ENCODE results near the gene PPP2R2C.

Gene PPP2R2C

DNA sequence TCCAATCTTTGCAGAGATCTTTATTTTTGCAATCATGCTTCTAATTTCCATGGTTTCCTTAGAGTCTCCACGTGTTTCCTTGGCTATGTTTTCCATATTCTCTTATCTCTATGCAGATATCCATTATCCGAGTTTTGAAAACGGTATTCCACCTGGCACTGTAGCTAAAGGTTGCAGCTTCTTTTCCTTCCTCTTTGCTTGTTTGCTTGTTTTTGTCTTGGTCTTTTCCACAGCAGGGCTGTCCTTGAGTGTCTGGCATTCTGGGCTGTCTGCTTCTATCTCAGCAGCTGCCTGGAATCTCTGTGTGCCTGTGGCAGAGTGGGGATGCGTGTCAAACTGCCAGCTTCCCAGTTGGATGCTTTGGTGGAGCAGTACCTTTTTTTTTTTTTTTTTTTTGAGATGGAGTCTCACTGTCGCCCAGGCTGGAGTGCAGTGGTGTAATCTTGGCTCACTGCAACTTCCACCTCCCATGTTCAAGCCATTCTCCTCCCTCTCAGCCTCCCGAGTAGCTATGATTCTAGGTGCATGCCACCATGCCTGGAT lies 155.9 kb downstream of the PPP2R2C start:
- in situ Hi-C loops (cut with MboI; ENCODE audit: low sequenced_read_pairs) = no loop called here

DNA sequence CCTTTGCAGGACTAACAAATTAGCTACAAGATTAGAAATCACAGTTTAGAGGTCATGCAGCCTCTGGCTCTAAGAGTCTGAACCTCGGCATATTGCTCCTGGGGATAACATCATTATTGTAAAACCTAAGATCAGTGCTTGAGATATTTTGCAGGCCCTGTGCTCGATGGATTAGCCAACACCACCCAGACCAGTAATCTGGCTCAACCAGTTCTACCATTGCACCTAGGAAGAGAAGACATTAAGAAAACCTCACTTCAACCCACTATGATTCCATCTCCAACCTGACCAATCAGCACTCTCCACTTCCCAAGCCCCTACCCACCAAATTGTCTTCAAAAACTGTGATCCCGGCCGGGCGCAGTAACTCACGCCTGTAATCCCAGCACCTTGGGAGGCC lies 159.2 kb downstream of the PPP2R2C start:
- in situ Hi-C loops (cut with MboI; ENCODE audit: low sequenced_read_pairs) = no loop called here

DNA sequence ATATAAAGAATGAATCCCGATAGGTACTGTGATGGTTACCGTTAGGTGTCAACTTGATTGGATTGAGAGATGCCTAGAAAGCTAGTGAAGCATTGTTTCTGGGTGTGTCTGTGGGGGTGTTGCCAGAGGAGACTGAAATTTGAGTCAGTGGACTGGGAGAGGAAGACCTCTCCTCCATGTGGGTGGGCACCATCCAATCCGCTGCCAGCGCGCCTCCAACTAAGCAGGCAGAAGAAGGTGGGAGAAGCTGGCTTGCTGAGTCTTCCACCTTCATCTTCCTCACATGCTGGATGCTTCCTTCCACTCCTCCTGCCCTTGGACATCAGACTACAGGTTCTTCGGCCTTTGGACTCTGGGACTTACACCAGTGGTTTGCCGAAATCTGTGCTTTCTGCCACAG lies 162.6 kb downstream of the PPP2R2C start:
- in situ Hi-C loops (cut with MboI; ENCODE audit: low sequenced_read_pairs) = no loop called here

DNA sequence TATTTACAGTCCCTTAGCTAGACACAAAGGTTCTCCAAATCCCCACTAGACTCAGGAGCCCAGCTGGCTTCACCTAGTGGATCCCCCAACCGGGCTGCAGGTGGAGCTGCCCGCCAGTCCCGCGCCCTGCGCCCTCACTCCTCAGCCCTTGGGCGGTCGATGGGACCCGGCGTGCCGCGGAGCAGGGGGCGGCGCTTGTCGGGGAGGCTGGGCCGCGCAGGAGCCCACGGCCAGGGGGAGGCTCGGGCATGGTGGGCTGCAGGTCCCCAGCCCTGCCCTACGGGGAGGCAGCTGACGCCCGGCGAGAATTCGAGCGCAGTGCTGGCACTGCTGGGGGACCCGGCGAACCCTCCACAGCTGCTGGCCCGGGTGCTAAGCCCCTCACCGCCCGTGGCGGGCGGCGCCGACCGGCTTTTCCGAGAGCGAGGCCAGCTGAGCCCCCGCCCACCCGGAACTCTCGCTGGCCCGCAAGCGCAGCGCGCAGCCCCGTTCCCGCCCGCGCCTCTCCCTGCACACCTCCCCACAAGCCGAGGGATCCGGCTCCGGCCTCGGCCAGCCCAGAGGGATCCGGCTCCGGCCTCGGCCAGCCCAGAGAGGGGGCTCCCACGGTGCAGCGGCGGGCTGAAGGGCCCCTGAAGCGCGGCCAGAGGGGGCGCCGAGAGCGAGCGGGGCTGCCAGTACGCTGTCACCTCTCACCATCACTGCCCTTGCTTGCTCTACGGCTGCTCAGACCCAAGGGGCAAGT lies 163.3 kb downstream of the PPP2R2C start:
- in situ Hi-C loops (cut with MboI; ENCODE audit: low sequenced_read_pairs) = no loop called here

DNA sequence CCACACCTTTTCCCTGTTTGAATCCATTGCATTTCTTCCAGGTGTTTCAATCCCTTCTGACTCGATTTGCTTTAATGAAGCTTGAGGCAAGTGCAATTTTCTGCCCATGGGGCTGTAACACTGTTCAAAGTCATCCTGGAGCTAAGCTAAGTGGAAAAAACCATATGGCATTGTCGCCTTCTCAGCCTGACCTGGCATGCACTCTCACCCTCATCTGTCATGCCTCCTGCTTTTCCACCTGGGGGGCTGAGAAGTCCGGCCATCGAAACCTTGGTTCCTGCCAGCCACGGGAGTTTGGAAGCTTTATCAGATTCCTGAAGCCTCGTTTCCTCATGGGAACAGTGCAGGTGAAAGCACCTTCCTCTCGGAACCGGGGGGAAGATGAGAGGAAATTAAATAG lies 164.5 kb downstream of the PPP2R2C start:
- in situ Hi-C loops (cut with MboI; ENCODE audit: low sequenced_read_pairs) = no loop called here

DNA sequence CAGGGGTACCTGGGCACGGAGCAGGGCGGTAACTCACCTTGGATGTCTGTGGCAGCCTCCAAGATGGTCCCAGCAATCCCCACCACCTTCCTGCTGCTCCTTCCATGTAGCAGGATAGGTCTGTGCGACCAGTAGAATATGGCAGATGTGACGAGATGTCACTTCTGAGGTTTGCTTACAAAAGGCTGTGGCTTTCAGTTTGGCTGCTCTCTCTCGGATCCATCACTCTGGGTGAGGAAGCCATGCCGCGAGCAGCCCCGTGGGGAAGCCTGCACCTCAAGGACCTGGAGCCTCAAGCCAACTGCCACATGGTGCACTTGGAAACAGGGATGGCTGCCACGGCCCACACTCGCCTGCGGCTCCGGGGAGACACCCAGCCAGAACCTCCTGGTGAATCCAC lies 165.2 kb downstream of the PPP2R2C start:
- in situ Hi-C loops (cut with MboI; ENCODE audit: low sequenced_read_pairs) = no loop called here

DNA sequence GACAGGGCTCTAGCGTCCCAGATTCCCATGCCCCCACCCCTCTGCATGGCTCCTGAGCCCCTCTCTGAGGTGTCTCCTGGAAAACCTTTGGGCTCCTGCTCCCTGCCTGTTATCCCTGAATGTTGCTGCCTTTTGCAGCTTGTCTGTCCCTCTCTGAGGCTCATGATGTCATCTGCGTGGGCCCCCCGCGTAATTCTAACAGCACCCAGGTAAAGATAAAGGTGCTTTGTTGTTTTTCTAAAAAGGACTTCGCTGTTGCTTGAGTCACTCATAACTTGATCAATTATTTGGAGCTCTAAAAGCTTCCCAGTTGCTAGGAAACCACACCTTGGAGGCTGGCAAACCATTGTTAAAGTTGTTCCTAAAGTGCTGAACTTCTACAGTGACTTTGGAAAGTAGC lies 166.1 kb downstream of the PPP2R2C start:
- in situ Hi-C loops (cut with MboI; ENCODE audit: low sequenced_read_pairs) = no loop called here

DNA sequence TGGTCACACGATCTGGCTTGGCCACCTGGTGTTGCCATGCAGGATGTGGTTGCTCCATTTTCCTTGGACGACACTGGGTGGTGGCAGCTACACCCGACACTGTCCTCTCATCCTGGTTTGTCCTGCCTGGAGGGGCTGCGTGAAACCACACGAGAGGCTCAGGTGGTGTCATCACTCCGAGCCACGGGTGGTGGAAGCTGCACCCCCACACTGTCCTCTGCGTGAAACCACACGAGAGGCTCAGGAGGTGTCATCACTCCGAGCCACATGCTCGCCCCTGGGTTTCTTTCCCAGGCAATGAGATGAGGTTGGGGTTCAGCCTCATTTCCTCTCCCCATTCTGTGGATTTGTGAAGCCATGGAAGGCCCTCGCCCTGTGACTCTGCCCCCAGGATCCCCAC lies 168.5 kb downstream of the PPP2R2C start:
- in situ Hi-C loops (cut with MboI; ENCODE audit: low sequenced_read_pairs) = no loop called here

DNA sequence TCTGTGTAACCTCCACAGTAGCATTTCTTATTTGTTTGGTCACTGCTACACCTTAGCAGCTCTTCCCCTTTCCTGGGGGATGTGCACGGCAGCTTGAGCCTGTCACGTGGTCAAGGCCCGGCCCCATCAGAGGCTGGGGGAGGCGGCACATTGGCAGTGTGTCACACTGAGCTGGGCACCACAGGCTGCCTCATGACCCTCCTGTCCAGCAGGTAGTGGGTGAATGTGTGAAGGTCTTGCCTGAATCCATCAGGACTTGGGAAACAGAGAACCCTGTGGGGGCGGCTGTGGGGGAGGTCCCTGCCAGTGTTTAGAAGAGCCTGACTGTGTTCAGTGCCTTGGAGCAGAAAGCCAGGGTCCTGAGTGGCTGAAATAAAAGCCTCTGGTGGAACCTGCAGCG lies 169.5 kb downstream of the PPP2R2C start:
- in situ Hi-C loops (cut with MboI; ENCODE audit: low sequenced_read_pairs) = no loop called here

DNA sequence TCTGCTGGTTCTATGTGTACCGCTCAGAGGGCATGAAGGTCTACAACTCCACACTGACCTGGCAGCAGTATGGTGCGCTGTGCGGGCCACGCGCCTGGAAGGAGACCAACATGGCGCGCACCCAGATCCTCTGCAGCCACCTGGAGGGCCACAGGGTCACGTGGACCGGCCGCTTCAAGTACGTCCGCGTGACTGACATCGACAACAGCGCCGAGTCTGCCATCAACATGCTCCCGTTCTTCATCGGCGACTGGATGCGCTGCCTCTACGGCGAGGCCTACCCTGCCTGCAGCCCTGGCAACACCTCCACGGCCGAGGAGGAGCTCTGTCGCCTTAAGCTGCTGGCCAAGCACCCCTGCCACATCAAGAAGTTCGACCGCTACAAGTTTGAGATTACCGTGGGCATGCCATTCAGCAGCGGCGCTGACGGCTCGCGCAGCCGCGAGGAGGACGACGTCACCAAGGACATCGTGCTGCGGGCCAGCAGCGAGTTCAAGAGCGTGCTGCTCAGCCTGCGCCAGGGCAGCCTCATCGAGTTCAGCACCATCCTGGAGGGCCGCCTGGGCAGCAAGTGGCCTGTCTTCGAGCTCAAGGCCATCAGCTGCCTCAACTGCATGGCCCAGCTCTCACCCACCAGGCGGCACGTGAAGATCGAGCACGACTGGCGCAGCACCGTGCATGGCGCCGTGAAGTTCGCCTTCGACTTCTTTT lies 170.5 kb downstream of the PPP2R2C start:
- in situ Hi-C loops (cut with MboI; ENCODE audit: low sequenced_read_pairs) = no loop called here

DNA sequence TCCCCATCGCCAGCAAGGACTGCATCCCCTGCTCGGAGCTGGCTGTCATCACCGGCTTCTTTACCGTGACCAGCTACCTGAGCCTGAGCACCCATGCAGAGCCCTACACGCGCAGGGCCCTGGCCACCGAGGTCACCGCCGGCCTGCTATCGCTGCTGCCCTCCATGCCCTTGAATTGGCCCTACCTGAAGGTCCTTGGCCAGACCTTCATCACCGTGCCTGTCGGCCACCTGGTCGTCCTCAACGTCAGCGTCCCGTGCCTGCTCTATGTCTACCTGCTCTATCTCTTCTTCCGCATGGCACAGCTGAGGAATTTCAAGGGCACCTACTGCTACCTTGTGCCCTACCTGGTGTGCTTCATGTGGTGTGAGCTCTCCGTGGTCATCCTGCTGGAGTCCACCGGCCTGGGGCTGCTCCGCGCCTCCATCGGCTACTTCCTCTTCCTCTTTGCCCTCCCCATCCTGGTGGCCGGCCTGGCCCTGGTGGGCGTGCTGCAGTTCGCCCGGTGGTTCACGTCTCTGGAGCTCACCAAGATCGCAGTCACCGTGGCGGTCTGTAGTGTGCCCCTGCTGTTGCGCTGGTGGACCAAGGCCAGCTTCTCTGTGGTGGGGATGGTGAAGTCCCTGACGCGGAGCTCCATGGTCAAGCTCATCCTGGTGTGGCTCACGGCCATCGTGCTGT lies 171.2 kb downstream of the PPP2R2C start:
- in situ Hi-C loops (cut with MboI; ENCODE audit: low sequenced_read_pairs) = no loop called here

DNA sequence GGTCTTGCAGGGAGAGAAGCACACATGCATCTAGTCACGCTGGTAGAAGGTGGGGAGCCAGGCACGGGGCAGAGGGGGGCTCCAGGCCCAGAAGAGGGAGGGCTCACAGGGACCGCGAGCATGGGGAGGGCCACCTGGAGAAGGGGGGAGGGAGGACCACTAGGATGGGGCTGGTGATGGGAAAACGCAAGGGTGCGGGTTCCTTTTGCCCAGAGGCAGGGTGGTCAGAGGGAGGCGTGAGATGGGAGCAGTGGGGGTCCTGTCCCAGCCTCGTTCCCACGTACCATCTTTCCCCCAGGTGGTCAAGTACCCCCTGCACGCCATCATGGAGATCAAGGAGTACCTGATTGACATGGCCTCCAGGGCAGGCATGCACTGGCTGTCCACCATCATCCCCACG lies 172.1 kb downstream of the PPP2R2C start:
- in situ Hi-C loops (cut with MboI; ENCODE audit: low sequenced_read_pairs) = no loop called here

DNA sequence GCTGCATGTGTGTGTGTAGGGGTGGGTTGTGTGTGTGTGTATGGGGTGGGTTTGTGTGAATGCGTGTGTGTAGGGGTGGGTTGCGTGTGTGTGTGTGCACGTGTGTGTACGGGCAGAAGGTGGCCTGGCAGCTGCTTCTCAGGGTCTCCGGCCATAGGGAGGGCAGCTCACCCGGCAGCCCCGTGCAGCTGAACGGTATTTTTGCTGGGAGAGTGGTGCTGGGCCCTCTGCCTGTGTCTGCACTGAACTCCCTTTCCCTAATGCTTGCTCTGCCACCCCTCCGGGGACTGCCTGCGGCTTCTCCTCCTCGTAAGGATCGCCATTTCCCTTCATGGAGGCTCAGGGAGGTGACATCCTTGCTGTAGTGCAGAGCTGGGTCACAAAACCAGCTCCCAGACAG lies 172.5 kb downstream of the PPP2R2C start:
- in situ Hi-C loops (cut with MboI; ENCODE audit: low sequenced_read_pairs) = no loop called here

DNA sequence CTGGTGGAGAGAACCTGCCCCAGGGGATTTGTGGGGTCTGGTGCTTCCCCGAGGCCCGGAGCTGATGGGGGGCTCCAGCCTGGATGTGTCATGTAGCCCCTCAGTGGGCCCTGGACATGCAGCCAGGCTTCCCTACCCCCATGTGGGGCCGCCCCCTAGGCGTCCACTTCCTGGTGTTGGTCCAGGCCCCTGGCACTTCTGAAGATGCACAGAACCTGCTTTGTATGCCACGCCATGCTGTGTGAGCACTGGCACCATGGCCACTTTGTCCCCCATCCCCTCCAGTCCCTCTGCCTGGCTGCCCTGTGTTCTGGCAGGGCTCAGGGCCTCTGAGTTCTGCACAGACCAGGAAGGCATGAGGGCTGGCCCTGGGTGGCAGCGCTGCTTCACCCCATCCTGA lies 173.6 kb downstream of the PPP2R2C start:
- in situ Hi-C loops (cut with MboI; ENCODE audit: low sequenced_read_pairs) = no loop called here

DNA sequence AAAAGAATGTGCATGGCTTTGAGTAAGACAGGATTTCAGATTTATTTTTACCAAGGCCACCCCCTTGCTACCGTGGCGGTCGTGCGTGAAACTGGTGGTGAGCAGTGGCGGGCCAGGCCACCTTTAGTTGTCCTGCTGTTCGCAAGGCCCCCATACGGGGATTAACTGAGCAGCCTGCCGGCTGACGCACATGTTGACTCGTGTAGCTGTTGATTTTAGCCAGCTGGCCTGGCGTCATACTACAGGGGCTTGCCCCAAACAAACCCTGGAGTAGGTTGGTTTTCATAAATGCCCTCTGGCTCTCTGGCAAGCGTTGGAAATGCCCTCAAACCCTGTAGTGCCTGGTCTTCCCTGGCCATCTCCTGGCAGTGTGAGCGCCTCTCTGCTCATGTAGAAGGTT lies 174.4 kb downstream of the PPP2R2C start:
- in situ Hi-C loops (cut with MboI; ENCODE audit: low sequenced_read_pairs) = no loop called here

DNA sequence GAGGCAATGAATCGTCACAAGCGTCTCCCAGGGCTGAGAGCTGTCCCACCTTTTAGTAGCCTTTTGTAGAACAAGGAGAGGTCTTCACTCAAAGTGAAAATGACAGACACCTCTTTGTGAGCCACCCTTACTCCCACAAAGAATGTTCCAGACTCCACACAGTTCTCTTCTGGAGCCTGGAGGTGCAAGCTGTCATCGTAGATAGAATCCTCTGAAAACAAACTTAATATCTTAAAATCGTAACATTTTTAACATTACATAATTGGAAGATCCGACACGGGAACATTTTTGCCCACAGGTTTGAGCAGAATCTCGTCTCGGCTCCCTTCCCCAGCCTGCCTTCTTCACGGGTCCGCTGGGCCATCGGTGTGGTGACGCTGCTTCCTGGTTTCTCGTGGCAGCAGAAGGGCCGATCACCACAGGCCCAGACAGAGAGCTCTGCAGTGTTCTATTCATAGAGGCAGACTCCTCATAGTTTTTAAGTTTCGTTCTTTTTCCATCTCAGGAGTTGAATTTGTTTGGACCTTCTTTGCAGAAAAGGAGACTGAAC lies 175.1 kb downstream of the PPP2R2C start:
- in situ Hi-C loops (cut with MboI; ENCODE audit: low sequenced_read_pairs) = no loop called here

DNA sequence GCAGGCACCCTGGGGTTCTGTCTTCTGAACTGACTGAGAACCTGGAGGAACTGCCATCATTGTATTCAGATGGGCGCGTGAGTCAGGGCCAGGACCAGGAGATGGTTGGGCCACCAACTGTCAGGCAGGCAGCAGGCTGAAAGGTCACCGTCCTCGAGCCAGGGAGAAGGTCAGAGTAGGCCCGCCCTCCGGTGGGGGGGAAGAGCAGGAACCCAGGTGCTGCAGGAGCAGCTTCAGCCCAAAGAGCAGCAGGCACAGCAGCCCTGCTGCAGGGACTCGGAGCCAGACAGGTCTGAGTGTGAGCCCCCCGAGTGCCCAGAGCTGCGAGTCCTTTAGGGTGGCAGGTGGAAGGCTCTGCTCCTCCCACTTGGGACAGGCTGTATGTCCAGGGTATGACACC lies 176.4 kb downstream of the PPP2R2C start:
- in situ Hi-C loops (cut with MboI; ENCODE audit: low sequenced_read_pairs) = no loop called here

DNA sequence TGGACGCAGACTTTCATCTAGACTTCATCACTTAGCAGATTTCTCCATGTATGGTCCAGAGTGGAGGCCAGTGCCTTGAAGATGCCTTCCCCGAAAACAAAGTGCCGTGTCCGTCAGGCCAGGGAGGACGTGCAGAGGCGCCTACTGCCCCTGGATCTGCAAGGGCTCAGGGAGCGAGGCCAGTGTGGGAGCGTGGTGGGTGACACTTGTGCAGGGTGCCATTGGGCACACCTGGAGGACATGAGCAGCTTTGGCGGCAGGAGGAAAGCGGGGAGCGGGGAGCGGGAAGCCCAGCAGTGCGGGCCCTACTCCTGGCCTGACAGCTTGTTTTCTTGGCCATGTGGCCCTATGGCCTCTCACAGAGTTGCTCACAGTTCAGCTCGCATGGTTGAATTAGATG lies 176.9 kb downstream of the PPP2R2C start:
- in situ Hi-C loops (cut with MboI; ENCODE audit: low sequenced_read_pairs) = no loop called here

DNA sequence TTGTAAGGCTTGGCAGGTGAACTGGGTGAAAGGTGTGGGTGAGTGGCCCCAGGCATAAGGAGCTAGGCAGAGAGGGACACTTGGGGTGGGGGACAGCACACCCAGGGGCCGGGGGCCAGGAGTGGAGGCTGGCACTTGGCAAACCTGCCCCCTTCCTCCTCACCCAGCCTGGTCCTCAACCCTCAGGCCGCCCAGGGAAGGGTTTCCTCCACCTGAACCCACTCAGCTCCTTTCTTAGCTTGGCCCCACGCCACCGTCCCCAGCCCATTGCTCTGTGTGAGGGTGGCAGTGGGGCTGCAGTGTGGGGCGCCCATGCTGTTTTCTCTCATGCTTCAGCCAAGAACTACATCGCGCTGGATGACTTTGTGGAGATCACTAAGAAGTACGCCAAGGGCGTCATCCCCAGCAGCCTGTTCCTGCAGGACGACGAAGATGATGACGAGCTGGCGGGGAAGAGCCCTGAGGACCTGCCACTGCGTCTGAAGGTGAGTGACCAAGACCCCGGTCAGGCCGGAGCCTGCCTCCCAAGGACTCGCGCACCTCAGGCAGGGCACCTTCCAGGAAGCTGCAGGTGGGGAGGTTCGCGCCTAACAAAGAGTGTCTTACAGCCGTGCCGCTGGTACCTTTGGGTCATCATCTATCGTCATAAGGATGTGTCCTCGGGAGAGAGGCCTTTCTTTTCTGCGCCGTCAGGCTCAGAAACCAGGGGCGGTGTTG lies 177.6 kb downstream of the PPP2R2C start:
- in situ Hi-C loops (cut with MboI; ENCODE audit: low sequenced_read_pairs) = no loop called here

DNA sequence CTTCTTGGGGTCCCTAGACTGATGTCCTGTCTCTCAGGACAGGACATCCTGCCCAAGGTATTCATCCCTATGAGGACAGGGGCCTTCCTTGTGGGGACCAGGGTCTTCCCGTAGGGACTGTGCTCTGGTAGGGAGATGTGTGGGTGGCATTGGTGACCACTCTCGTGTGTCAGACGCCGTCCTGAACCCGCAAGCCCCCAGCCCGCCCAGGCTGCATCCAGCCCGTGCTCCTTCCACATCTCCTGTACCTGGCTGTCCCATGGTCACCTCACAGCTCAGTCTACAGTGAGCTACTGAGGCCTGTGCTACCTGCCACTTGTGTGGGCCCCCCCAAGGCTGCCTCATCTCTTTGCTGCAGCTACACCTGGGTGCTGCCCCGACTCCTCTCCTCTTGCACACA lies 178.8 kb downstream of the PPP2R2C start:
- in situ Hi-C loops (cut with MboI; ENCODE audit: low sequenced_read_pairs) = no loop called here

DNA sequence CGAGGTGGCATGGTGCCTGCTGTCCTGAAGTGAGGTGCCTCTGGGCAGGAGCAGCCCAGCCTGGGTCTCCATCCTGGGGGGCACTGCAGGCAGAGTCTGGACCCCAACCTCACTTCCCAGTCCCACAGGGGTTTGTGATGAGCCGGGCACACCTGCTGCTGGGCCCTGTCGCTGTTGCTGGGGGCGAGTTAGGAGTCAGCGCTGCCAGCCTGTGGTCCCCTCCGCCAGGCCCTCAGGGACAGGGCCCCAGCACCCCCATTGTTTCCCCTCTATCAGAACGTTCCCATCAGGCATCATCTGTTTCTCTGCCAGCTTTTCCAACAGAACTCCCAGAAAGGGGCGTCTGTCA lies 179.3 kb downstream of the PPP2R2C start:
- in situ Hi-C loops (cut with MboI; ENCODE audit: low sequenced_read_pairs) = no loop called here

All from hTERT RPE-1 (cell line).